Ascending aorta (tissue), 2 donors: ENCODE measurements around the gene PDCD6IP. TPM values are rescaled to one million over a fixed set of nuclear protein-coding genes. Genes with fewer than 3 reads are reported as not detected.

ENCODE experiments used
- DNase-seq, 2 donors: peaks; one replicate each; pipeline ENCODE4 v3.0.0-alpha.2; 2019; ENCODE audit warnings: low spot score in 2 of 2
- H3K27ac ChIP-seq, 2 donors: fragments of 200-600 bp; sonication (generic); one replicate each; pipeline ENCODE4 v1.5.1; 2016 to 2017; ENCODE audit warnings: mild to moderate bottlenecking in 1 of 2
- H3K27me3 ChIP-seq: fragments of 200-600 bp; sonication (generic); one replicate; pipeline ENCODE4 v1.5.1; 2017
- H3K36me3 ChIP-seq, 2 donors: fragments of 200-600 bp; sonication (generic); one replicate each; pipeline ENCODE4 v1.5.1; 2016
- H3K4me1 ChIP-seq, 2 donors: fragments of 200-600 bp; sonication (generic); one replicate each; pipeline ENCODE4 v1.5.1; 2016 to 2017; ENCODE audit warnings: mild to moderate bottlenecking in 1 of 2
- H3K4me3 ChIP-seq, 2 donors: fragments of 200-600 bp; sonication (generic); one replicate each; pipeline ENCODE4 v1.5.1; 2016 to 2017; ENCODE audit warnings: mild to moderate bottlenecking in 1 of 2
- H3K9me3 ChIP-seq, 2 donors: fragments of 200-600 bp; sonication (generic); one replicate each; pipeline ENCODE4 v1.5.1; 2016
- CTCF ChIP-seq, 3 experiments: fragments of 200-600 bp in 2 of 3; fragments of 450-650 bp in 1 of 3; sonication (generic) in 2 of 3; IDR thresholded peaks; one replicate each; pipeline ENCODE4 v1.5.1; 2016 to 2019; ENCODE audit warnings: antibody characterized with exemption in 3 of 3, mild to moderate bottlenecking in 1 of 3, moderate library complexity in 1 of 3
- intact Hi-C: fragments of 100-400 bp; cut with DNase I; formaldehyde crosslinking; loops from one replicate; pipeline ENCODE4 v1.15.1; 2023
- total RNA-seq: library from RNA; depleted of rRNA; stranded (reverse); fragments of >200 nt; gene quantifications from one replicate; pipeline ENCODE4 v1.1.0, GENCODE V29; 2016

The PDCD6IP gene
- total RNA-seq, 1 donor from 2014 or later = 347 TPM

- H3K4me3 ChIP-seq = no peak overlapping the region
- no peaks in the 10 kb centered on the region for H3K9me3 ChIP-seq
- intact Hi-C loops = no loop called here
- TF ChIP-seq CTCF (IDR thresholded peaks at IDR 0.05) = no peak
- no peak overlapping the region for H3K27ac ChIP-seq
- no peaks in the 10 kb centered on the region for H3K27me3 ChIP-seq
- no peaks in the 10 kb centered on the region for H3K36me3 ChIP-seq
- no peak for DNase-seq
- no peaks in the 10 kb centered on the region for H3K4me1 ChIP-seq
Observed at GRCh38 chr3:33877187-33877586, 78.8 kb downstream of the PDCD6IP start.

GRCh38 chr3:33879540-33879939 is 81.1 kb downstream of the PDCD6IP start:
- no peak for TF ChIP-seq CTCF (IDR thresholded peaks at IDR 0.05)
- intact Hi-C loops = no loop called here
- H3K27me3 ChIP-seq = no peaks in the 10 kb centered on the region

GRCh38 chr3:33881156-33882064 is 83.0 kb downstream of the PDCD6IP start:
- Histone ChIP-seq H3K4me3 (no peak overlapping the region), H3K4me1 (no peaks in the 10 kb centered on the region), H3K27ac (no peak overlapping the region), H3K27me3 (no peaks in the 10 kb centered on the region), H3K9me3 (no peaks in the 10 kb centered on the region), H3K36me3 (no peaks in the 10 kb centered on the region)
- TF ChIP-seq CTCF (IDR thresholded peaks at IDR 0.05) = no peak
- DNase-seq = no peak
- intact Hi-C loops = no loop called here

More at GRCh38 chr3:33879540-33879939, 81.1 kb downstream of the PDCD6IP start:
- no peaks in the 10 kb centered on the region for H3K9me3 ChIP-seq
- H3K4me1 ChIP-seq = no peaks in the 10 kb centered on the region
- no peaks in the 10 kb centered on the region for H3K36me3 ChIP-seq
- H3K4me3 ChIP-seq = no peak overlapping the region
- no peak for DNase-seq
- H3K27ac ChIP-seq = no peak overlapping the region

GRCh38 chr3:33882296-33882695 is 83.9 kb downstream of the PDCD6IP start:
- DNase-seq = no peak
- Histone ChIP-seq H3K4me1 (no peaks in the 10 kb centered on the region), H3K36me3 (no peaks in the 10 kb centered on the region), H3K4me3 (no peak overlapping the region), H3K27me3 (no peaks in the 10 kb centered on the region), H3K27ac (no peak overlapping the region), H3K9me3 (no peaks in the 10 kb centered on the region)
- TF ChIP-seq CTCF (IDR thresholded peaks at IDR 0.05) = no peak
- intact Hi-C loops = no loop called here

GRCh38 chr3:33883538-33883950 is 85.1 kb downstream of the PDCD6IP start:
- Histone ChIP-seq H3K4me1 (no peaks in the 10 kb centered on the region), H3K9me3 (no peaks in the 10 kb centered on the region), H3K27ac (no peak overlapping the region), H3K36me3 (no peaks in the 10 kb centered on the region), H3K27me3 (no peaks in the 10 kb centered on the region), H3K4me3 (peak overlapping the region; percentile 2 to 51)
- intact Hi-C loops = no loop called here
- TF ChIP-seq CTCF (IDR thresholded peaks at IDR 0.05) = peak; percentile 48 to 90 (median 75)
- DNase-seq = no peak
